Measurements from ENCODE around the gene SWT1.

Gene SWT1

DNA sequence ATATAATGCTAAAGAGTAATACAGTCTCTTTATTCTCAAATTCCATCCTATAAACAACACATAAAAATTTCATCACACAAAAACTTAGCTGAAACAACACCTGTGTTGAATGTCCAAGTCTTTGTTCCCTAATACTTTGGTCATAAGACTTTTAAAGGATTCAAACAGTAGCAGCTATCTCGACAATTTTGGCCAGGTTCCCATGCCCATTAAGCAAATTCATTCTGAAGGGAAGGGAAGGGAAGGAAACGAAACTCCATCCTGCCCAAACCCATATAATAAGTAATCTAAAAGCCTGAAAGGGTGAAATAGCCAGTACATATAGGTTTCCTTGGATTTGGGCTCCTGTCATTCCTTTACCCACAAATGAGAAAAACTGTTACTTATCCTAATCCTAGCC, 152.6 kb downstream of the SWT1 start:
- TF ChIP-seq, protein P1, sequence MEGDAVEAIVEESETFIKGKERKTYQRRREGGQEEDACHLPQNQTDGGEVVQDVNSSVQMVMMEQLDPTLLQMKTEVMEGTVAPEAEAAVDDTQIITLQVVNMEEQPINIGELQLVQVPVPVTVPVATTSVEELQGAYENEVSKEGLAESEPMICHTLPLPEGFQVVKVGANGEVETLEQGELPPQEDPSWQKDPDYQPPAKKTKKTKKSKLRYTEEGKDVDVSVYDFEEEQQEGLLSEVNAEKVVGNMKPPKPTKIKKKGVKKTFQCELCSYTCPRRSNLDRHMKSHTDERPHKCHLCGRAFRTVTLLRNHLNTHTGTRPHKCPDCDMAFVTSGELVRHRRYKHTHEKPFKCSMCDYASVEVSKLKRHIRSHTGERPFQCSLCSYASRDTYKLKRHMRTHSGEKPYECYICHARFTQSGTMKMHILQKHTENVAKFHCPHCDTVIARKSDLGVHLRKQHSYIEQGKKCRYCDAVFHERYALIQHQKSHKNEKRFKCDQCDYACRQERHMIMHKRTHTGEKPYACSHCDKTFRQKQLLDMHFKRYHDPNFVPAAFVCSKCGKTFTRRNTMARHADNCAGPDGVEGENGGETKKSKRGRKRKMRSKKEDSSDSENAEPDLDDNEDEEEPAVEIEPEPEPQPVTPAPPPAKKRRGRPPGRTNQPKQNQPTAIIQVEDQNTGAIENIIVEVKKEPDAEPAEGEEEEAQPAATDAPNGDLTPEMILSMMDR (IDR thresholded peaks at IDR 0.05; ENCODE audit: low read depth, low read length) = no peak
- no peak for DNase-seq (ENCODE audit: extremely low read depth, low read depth)

DNA sequence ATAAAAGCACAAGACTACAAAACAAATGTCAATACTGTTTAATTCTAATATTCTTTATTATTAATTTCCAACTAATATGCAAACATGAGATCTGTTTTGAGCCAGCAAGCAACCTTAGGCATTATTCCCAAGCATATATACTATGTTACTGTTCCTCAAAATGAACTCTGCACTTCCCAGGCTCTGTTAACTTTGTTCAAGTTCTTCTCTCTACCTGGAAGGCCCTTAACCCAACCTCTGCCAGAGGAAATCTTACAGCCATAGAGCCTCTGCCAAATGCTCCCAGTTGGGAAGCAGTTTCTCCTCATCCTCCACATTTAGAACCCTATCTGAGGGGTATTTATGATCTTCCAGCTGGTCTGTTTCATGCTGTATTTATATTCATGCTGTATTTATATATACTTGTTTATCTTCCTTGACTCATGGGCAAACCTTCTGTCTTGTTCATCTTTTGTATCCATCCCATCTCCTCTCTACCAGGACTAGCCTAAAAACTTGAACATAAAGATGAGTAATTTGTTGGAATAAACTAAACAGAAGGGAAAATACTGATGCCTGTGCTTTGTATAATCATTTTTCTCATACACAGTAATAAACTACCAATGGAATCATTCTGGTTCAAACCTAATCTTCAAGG, 154.7 kb downstream of the SWT1 start:
- DNase-seq (ENCODE audit: extremely low read depth, low read depth) = no peak
- TF ChIP-seq, protein P1 (IDR thresholded peaks at IDR 0.05; ENCODE audit: low read depth, low read length) = no peak

GRCh38 chr1:185312361-185313138, 155.6 kb downstream of the SWT1 start:
- TF ChIP-seq, protein P1 (IDR thresholded peaks at IDR 0.05; ENCODE audit: low read depth, low read length) = no peak
- DNase-seq (ENCODE audit: extremely low read depth, low read depth) = no peak

DNA sequence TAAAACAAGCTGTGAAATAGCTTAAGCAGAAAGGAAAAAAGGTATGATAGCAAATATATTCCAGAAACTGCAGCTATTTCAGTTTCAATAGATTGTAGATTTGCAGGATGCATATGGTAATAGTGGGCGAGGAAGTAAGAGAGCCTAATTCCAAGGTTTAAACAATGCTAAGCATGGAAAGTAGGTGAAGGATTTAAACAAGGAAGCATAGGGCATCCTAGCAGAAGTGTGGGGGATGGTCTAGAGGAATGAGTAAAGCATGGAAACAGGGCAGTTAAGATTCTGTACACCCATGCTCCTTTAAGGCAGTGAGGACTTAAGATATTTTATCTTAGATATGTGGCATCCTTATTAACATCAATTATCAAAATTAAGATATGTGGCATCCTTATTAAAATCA, 157.4 kb downstream of the SWT1 start:
- no peak for DNase-seq (ENCODE audit: extremely low read depth, low read depth)
- TF ChIP-seq, protein P1 (IDR thresholded peaks at IDR 0.05; ENCODE audit: low read depth, low read length) = no peak

GRCh38 chr1:185315445-185316071, 158.6 kb downstream of the SWT1 start:
- TF ChIP-seq, protein P1 (IDR thresholded peaks at IDR 0.05; ENCODE audit: low read depth, low read length) = no peak
- DNase-seq (ENCODE audit: extremely low read depth, low read depth) = no peak

- peak; percentile 85 for DNase-seq (ENCODE audit: extremely low read depth, low read depth)
- TF ChIP-seq, protein P1 (IDR thresholded peaks at IDR 0.05; ENCODE audit: low read depth, low read length) = peak; percentile 22; the same call in 1 of the 2 replicates
Measured at GRCh38 chr1:185316163-185317033, 159.4 kb downstream of the SWT1 start.
